Embryonic facial prominence (tissue), 1 donor: ENCODE measurements around the gene OGFRL1.

Experiments used
- DNase-seq: peaks from one replicate; pipeline ENCODE4 v3.0.0-alpha.2; 2016; ENCODE audit errors: extremely low spot score

OGFRL1 gene

GRCh38 chr6:71334768-71335167 is 46.2 kb downstream of the OGFRL1 start:
- DNase-seq, result no peak

GRCh38 chr6:71335544-71335943 is 46.9 kb downstream of the OGFRL1 start:
- no peak for DNase-seq

- DNase-seq, result no peak
Measured at GRCh38 chr6:71336901-71337300, 48.3 kb downstream of the OGFRL1 start.

GRCh38 chr6:71338540-71339316 is 50.1 kb downstream of the OGFRL1 start:
- DNase-seq, result no peak

GRCh38 chr6:71342772-71343171 is 54.2 kb downstream of the OGFRL1 start:
- no peak for DNase-seq

- DNase-seq, result no peak
Measured at GRCh38 chr6:71345476-71346333, 57.1 kb downstream of the OGFRL1 start.

- no peak for DNase-seq
Measured at GRCh38 chr6:71346334-71346694, 57.7 kb downstream of the OGFRL1 start.

- DNase-seq, result no peak
Measured at GRCh38 chr6:71347119-71347518, 58.5 kb downstream of the OGFRL1 start.

GRCh38 chr6:71349395-71349794 is 60.8 kb downstream of the OGFRL1 start:
- peak; percentile 34 for DNase-seq

- DNase-seq, result no peak
Measured at GRCh38 chr6:71349976-71350615, 61.5 kb downstream of the OGFRL1 start.

GRCh38 chr6:71351190-71351589 is 62.6 kb downstream of the OGFRL1 start:
- no peak for DNase-seq
